ENCODE results near the gene LAMA3.

Gene LAMA3

DNA sequence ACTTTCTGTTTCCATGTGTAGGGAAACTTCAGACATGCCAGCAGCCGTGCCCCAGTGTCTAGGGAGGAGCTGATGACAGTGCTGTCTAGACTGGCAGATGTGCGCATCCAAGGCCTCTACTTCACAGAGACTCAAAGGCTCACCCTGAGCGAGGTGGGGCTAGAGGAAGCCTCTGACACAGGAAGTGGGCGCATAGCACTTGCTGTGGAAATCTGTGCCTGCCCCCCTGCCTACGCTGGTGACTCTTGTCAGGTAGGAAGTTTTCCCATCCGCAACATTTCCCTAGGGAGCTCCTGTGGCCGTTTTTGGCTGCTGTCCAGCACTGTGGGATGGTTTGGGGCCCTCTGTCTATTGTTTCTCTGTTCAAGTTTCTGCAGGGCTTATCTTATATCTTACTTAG lies 182.2 kb downstream of the LAMA3 start:
- Histone ChIP-seq H3K4me1 (ENCODE audit: insufficient read depth, low read length) (peaks cover 8% of the 10 kb centered on the region), H3K36me3 (ENCODE audit: insufficient read depth, low read length) (no peaks in the 10 kb centered on the region), H3K9me3 (ENCODE audit: control insufficient read depth, insufficient read depth, low read length) (no peaks in the 10 kb centered on the region), H3K9ac (ENCODE audit: low read depth, low read length) (no peak overlapping the region)

DNA sequence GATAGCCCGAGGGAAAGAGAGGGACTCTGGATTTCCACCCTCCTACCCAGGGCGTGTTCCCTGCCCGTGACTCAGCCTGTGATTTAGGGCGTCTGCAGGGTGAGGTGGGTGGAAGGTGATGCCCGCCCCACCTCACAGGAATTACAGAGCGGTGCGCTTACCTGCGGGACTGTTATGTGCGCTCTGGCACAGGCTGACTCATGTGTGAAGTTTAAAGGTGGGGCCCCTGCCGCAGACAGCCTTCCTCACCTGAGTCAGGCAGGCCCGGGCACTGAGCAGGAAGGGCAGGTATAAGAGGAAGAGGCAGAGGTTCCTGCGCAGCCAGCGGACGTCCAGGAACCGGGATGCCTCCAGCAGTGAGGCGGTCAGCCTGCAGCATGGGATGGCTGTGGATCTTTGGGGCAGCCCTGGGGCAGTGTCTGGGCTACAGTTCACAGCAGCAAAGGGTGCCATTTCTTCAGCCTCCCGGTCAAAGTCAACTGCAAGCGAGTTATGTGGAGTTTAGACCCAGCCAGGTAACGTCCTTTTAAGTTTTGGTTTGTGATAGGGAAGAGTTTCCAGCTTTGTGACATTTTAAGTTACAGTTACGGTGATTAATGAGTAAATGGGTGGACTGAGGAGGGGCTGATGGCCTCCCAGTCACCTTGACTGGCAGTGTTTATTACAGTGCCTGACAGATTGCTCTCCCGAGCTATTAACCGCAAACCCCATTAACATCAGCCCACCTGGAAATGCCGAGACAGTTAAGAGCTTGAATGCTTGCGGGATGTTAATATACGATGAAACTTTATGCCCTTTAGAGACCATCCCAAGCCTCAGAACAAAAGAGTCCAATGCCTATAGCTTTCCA lies 183.7 kb downstream of the LAMA3 start:
- Histone ChIP-seq H3K9ac (ENCODE audit: low read depth, low read length) (no peak overlapping the region), H3K9me3 (ENCODE audit: control insufficient read depth, insufficient read depth, low read length) (no peaks in the 10 kb centered on the region), H3K36me3 (ENCODE audit: insufficient read depth, low read length) (no peaks in the 10 kb centered on the region), H3K4me1 (ENCODE audit: insufficient read depth, low read length) (peaks cover 8% of the 10 kb centered on the region)

- no peaks in the 10 kb centered on the region for H3K9me3 ChIP-seq (ENCODE audit: control insufficient read depth, insufficient read depth, low read length)
- H3K9ac ChIP-seq (ENCODE audit: low read depth, low read length) = no peak overlapping the region
- no peaks in the 10 kb centered on the region for H3K36me3 ChIP-seq (ENCODE audit: insufficient read depth, low read length)
- H3K4me1 ChIP-seq (ENCODE audit: insufficient read depth, low read length) = peaks cover 14% of the 10 kb centered on the region
Observed at GRCh38 chr18:23875966-23876895, 187.0 kb downstream of the LAMA3 start.

DNA sequence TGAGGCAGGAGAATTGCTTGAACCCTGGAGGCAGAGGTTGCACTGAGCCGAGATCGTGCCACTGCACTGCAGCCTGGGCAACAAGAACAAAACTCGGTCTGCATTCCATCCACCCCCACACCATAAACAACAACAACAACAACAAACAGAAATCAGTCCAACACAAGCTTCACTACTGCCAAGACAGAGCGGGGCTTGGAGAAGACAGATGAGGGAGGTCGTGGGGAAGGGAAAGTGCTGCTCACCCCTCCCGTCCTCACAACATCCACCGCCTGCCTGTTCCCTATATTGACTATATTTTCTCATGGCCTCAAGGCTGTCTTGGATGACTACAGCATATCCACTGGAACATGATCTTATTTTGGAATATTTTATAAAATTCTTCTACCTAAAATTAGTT lies 187.7 kb downstream of the LAMA3 start:
- Histone ChIP-seq H3K9me3 (ENCODE audit: control insufficient read depth, insufficient read depth, low read length) (no peaks in the 10 kb centered on the region), H3K36me3 (ENCODE audit: insufficient read depth, low read length) (no peaks in the 10 kb centered on the region), H3K9ac (ENCODE audit: low read depth, low read length) (no peak overlapping the region), H3K4me1 (ENCODE audit: insufficient read depth, low read length) (peaks cover 14% of the 10 kb centered on the region)

DNA sequence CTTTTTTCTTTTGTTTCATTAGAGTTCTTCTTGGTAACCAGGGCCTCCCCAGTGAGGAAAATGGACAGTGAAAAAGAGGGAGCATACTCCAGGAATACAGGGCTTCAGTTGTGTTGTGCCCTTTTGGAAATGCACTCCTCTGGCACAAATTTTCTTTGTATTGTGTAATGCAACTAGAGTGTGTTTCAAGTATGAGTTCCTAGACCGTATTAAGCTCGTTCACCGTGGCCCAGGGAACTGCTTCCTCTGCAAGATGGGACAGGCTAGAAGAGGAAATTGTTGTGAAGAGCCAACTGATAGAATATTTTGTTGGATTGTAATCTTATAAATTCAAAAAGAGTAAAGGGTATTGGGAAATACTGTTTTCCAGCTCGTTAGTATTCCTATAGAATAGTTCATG lies 188.1 kb downstream of the LAMA3 start:
- Histone ChIP-seq H3K9me3 (ENCODE audit: control insufficient read depth, insufficient read depth, low read length) (no peaks in the 10 kb centered on the region), H3K4me1 (ENCODE audit: insufficient read depth, low read length) (peaks cover 14% of the 10 kb centered on the region), H3K36me3 (ENCODE audit: insufficient read depth, low read length) (no peaks in the 10 kb centered on the region), H3K9ac (ENCODE audit: low read depth, low read length) (no peak overlapping the region)

- H3K9ac ChIP-seq (ENCODE audit: low read depth, low read length) = no peak overlapping the region
- peaks cover 8% of the 10 kb centered on the region for H3K4me1 ChIP-seq (ENCODE audit: insufficient read depth, low read length)
- H3K36me3 ChIP-seq (ENCODE audit: insufficient read depth, low read length) = no peaks in the 10 kb centered on the region
- H3K9me3 ChIP-seq (ENCODE audit: control insufficient read depth, insufficient read depth, low read length) = no peaks in the 10 kb centered on the region
Observed at GRCh38 chr18:23878336-23878900, 189.2 kb downstream of the LAMA3 start.

DNA sequence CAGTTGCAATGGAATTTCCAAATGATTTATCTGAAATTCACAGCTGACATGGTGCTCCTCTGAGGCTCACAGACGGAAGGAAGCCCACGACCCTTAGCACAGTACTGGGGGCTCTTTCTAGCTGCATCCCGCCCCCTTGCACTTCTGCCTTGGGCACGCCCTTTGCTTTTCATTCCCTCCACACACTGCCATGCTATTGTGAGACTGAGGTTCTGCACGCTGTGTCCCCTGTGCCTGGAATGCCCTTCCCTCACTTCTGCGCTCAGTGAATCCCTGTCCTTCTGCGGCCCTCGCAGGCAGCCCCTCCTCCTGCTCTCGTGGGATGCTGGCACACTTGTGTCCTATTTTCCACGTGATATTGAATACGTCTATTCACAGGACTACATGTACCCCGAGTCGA lies 189.9 kb downstream of the LAMA3 start:
- H3K4me1 ChIP-seq (ENCODE audit: insufficient read depth, low read length) = peaks cover 8% of the 10 kb centered on the region
- H3K36me3 ChIP-seq (ENCODE audit: insufficient read depth, low read length) = no peaks in the 10 kb centered on the region
- no peaks in the 10 kb centered on the region for H3K9me3 ChIP-seq (ENCODE audit: control insufficient read depth, insufficient read depth, low read length)
- H3K9ac ChIP-seq (ENCODE audit: low read depth, low read length) = no peak overlapping the region

DNA sequence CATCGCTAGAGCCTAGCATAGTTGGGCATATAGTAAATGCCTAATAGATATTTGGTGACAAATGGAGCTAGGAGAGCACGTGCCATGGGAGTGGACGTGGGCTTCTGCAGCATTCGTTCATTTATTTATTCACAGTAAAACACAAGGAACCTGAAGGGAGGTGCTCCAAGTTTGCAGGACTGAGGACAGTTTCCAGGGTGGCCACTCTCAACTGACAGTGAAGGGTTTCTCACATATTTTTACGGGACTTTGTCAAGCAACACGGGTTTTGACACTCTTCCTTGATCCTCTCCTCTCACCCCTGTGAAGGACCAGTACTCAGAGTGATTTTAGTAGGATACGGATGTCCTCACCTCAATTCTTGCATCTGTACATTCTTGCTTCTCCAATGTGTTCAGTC lies 190.3 kb downstream of the LAMA3 start:
- Histone ChIP-seq H3K4me1 (ENCODE audit: insufficient read depth, low read length) (peaks cover 12% of the 10 kb centered on the region), H3K9me3 (ENCODE audit: control insufficient read depth, insufficient read depth, low read length) (no peaks in the 10 kb centered on the region), H3K9ac (ENCODE audit: low read depth, low read length) (no peak overlapping the region), H3K36me3 (ENCODE audit: insufficient read depth, low read length) (no peaks in the 10 kb centered on the region)

DNA sequence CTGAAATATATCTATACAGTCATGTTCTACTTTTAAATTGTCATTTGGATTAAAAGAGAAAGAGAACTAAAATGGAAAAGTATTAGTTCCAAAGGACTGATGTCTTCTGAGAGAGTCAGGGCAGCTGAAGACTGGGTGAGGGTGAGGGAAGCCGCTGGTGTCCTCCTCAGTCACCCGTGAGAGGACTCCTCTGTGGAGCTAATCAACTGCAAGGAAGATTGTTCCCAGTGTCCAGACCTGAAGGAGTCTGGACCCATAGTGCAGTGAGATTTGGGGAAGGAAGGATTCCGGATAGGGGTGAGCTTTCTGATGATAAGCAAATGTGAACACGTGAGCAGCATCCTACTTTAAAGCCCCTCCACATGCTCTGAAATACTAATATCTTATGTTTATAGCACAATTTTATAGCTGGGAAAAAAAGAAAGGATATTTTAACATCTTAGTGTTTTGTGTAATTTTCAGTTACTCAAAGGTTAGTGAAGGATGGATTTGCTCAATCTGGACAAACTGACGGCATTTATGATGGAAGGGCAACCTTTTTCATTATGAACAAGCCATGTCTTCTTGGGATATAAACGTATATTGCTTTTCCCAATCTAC lies 190.8 kb downstream of the LAMA3 start:
- Histone ChIP-seq H3K4me1 (ENCODE audit: insufficient read depth, low read length) (peaks cover 15% of the 10 kb centered on the region), H3K36me3 (ENCODE audit: insufficient read depth, low read length) (no peaks in the 10 kb centered on the region), H3K9ac (ENCODE audit: low read depth, low read length) (no peak overlapping the region), H3K9me3 (ENCODE audit: control insufficient read depth, insufficient read depth, low read length) (no peaks in the 10 kb centered on the region)

- no peak overlapping the region for H3K9ac ChIP-seq (ENCODE audit: low read depth, low read length)
- peaks cover 15% of the 10 kb centered on the region for H3K4me1 ChIP-seq (ENCODE audit: insufficient read depth, low read length)
- no peaks in the 10 kb centered on the region for H3K36me3 ChIP-seq (ENCODE audit: insufficient read depth, low read length)
- no peaks in the 10 kb centered on the region for H3K9me3 ChIP-seq (ENCODE audit: control insufficient read depth, insufficient read depth, low read length)
Observed at GRCh38 chr18:23880931-23881617, 191.8 kb downstream of the LAMA3 start.

GRCh38 chr18:23881778-23882177 lies 192.5 kb downstream of the LAMA3 start:
- H3K9ac ChIP-seq (ENCODE audit: low read depth, low read length) = no peak overlapping the region
- no peaks in the 10 kb centered on the region for H3K9me3 ChIP-seq (ENCODE audit: control insufficient read depth, insufficient read depth, low read length)
- H3K4me1 ChIP-seq (ENCODE audit: insufficient read depth, low read length) = peaks cover 15% of the 10 kb centered on the region
- H3K36me3 ChIP-seq (ENCODE audit: insufficient read depth, low read length) = no peaks in the 10 kb centered on the region

- H3K4me1 ChIP-seq (ENCODE audit: insufficient read depth, low read length) = peaks cover 15% of the 10 kb centered on the region
- H3K9ac ChIP-seq (ENCODE audit: low read depth, low read length) = no peak overlapping the region
- H3K36me3 ChIP-seq (ENCODE audit: insufficient read depth, low read length) = no peaks in the 10 kb centered on the region
- no peaks in the 10 kb centered on the region for H3K9me3 ChIP-seq (ENCODE audit: control insufficient read depth, insufficient read depth, low read length)
Observed at GRCh38 chr18:23882616-23883276, 193.5 kb downstream of the LAMA3 start.

DNA sequence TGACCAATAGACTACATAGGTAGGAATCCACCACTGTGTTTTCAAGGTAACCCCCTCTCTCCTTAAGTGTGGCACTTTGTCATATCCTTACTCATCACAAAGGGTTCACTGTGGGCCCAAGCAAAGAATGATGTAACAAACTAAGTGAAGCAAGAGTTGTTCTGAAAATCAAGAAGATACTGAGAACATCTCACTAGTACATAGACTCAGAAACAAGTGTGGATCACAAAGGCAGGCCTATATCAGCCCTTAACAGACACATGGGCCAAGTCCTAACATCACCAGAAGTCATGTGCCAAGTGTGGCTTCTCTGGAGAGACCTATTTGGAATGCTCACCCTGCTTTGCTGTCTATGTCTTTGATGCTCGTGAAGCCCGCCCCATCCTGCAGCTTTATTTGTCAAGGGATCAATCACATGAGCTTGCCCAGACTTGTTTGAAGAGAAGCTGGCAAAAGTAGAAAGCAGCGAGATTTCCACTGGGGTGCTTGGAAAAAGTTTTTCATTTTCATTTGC lies 194.1 kb downstream of the LAMA3 start:
- H3K9ac ChIP-seq (ENCODE audit: low read depth, low read length) = no peak overlapping the region
- H3K4me1 ChIP-seq (ENCODE audit: insufficient read depth, low read length) = peaks cover 14% of the 10 kb centered on the region
- H3K36me3 ChIP-seq (ENCODE audit: insufficient read depth, low read length) = no peaks in the 10 kb centered on the region
- no peaks in the 10 kb centered on the region for H3K9me3 ChIP-seq (ENCODE audit: control insufficient read depth, insufficient read depth, low read length)
